Stomach smooth muscle (tissue), 2 donors: ENCODE data around the gene PHGDH.
A peak's percentile ranks its signal among the peaks of the same experiment; 100 is the strongest.

ENCODE experiments used
- H3K27ac ChIP-seq: one replicate; pipeline ENCODE4 v1.7.0; 2013; ENCODE audit warnings: mild to moderate bottlenecking, low read length, inconsistent platforms
- H3K27me3 ChIP-seq, 2 donors: one replicate each; pipeline ENCODE4 v1.7.0; 2013; ENCODE audit warnings: low read length in 2 of 2; ENCODE audit not compliant: insufficient read depth in 2 of 2, control insufficient read depth in 1 of 2
- H3K36me3 ChIP-seq, 2 donors: one replicate each; pipeline ENCODE4 v1.7.0; 2013; ENCODE audit warnings: low read length in 2 of 2; ENCODE audit not compliant: control insufficient read depth in 2 of 2, insufficient read depth in 2 of 2
- H3K4me1 ChIP-seq: one replicate; pipeline ENCODE4 v1.7.0; 2013; ENCODE audit warnings: low read length; ENCODE audit not compliant: control insufficient read depth, insufficient read depth
- H3K4me3 ChIP-seq, 2 donors: one replicate each; pipeline ENCODE4 v1.7.0; 2013; ENCODE audit warnings: low read length in 2 of 2
- H3K9ac ChIP-seq, 2 donors: one replicate each; pipeline ENCODE4 v1.7.0; 2013; ENCODE audit warnings: low read length in 2 of 2, mild to moderate bottlenecking in 1 of 2
- H3K9me3 ChIP-seq, 2 donors: one replicate each; pipeline ENCODE4 v1.7.0; 2013; ENCODE audit warnings: low read length in 2 of 2; ENCODE audit not compliant: control insufficient read depth in 2 of 2
- donor health status: healthy.
- donor health status: Pancreatic carcinoma.

PHGDH gene

GRCh38 chr1:119742202-119742601 lies 30.5 kb downstream of the PHGDH start:
- Histone ChIP-seq H3K27ac (peak overlapping the region; percentile 58), H3K9ac (no peak overlapping the region), H3K27me3 (no peaks in the 10 kb centered on the region), H3K4me3 (peak overlapping the region in 1 of 2 donors; percentile 15), H3K36me3 (peaks cover 0 to 6% of the 10 kb centered on the region in 2 donors), H3K4me1 (peaks cover 29% of the 10 kb centered on the region), H3K9me3 (no peaks in the 10 kb centered on the region)

GRCh38 chr1:119742677-119743076 lies 30.9 kb downstream of the PHGDH start:
- Histone ChIP-seq H3K4me3 (peak overlapping the region in 1 of 2 donors; percentile 15), H3K4me1 (peaks cover 27% of the 10 kb centered on the region), H3K9ac (no peak overlapping the region), H3K9me3 (no peaks in the 10 kb centered on the region), H3K27ac (peak overlapping the region; percentile 58), H3K36me3 (peaks cover 0 to 3% of the 10 kb centered on the region in 2 donors), H3K27me3 (no peaks in the 10 kb centered on the region)

- peaks cover 0 to 3% of the 10 kb centered on the region in 2 donors for H3K36me3 ChIP-seq
- H3K27ac ChIP-seq, result no peak overlapping the region
- no peaks in the 10 kb centered on the region for H3K9me3 ChIP-seq
- H3K4me3 ChIP-seq, result no peak overlapping the region
- H3K27me3 ChIP-seq, result no peaks in the 10 kb centered on the region
- H3K9ac ChIP-seq, result no peak overlapping the region
- H3K4me1 ChIP-seq, result peaks cover 27% of the 10 kb centered on the region
These were observed 31.6 kb downstream of the PHGDH start for GRCh38 chr1:119743308-119743707.

- no peak overlapping the region for H3K27ac ChIP-seq
- no peaks in the 10 kb centered on the region for H3K9me3 ChIP-seq
- peaks cover 0 to 3% of the 10 kb centered on the region in 2 donors for H3K36me3 ChIP-seq
- H3K4me3 ChIP-seq, result no peak overlapping the region
- H3K4me1 ChIP-seq, result peaks cover 27% of the 10 kb centered on the region
- no peaks in the 10 kb centered on the region for H3K27me3 ChIP-seq
- H3K9ac ChIP-seq, result no peak overlapping the region
These were observed 32.3 kb downstream of the PHGDH start for GRCh38 chr1:119743776-119744597.

GRCh38 chr1:119744598-119744942 lies 32.8 kb downstream of the PHGDH start:
- Histone ChIP-seq H3K27ac (no peak overlapping the region), H3K9ac (no peak overlapping the region), H3K27me3 (no peaks in the 10 kb centered on the region), H3K4me1 (peaks cover 27% of the 10 kb centered on the region), H3K4me3 (no peak overlapping the region), H3K9me3 (no peaks in the 10 kb centered on the region), H3K36me3 (peaks cover 0 to 3% of the 10 kb centered on the region in 2 donors)

DNA sequence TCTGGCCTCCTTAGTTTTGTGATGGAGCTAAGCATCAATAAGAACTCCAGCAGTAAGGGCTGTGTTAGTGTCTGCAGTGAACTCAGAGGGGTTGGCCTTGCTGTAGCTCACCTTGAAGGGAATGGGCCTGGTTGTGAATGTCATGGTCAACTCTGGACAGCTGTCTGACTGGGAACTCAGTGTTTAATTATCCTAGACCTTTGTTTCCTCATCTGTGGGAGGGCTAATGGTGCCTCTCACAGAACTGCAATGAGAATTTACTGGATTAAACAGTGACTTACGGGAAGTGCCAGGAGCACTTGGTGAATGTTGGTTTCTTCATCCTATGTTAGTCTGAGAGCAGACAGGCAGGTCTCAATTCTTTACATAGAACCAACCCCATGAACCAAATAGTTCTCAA lies 33.3 kb downstream of the PHGDH start:
- no peak overlapping the region for H3K4me3 ChIP-seq
- H3K9me3 ChIP-seq, result no peaks in the 10 kb centered on the region
- H3K4me1 ChIP-seq, result peaks cover 27% of the 10 kb centered on the region
- no peak overlapping the region for H3K9ac ChIP-seq
- H3K27me3 ChIP-seq, result no peaks in the 10 kb centered on the region
- H3K36me3 ChIP-seq, result peaks cover 0 to 3% of the 10 kb centered on the region in 2 donors
- H3K27ac ChIP-seq, result no peak overlapping the region

- Histone ChIP-seq H3K27me3 (no peaks in the 10 kb centered on the region), H3K36me3 (peaks cover 0 to 3% of the 10 kb centered on the region in 2 donors), H3K9me3 (no peaks in the 10 kb centered on the region), H3K4me1 (peaks cover 16% of the 10 kb centered on the region), H3K9ac (no peak overlapping the region), H3K27ac (no peak overlapping the region), H3K4me3 (no peak overlapping the region)
These were observed 35.7 kb downstream of the PHGDH start for GRCh38 chr1:119747451-119747850.

GRCh38 chr1:119748040-119748439 lies 36.3 kb downstream of the PHGDH start:
- Histone ChIP-seq H3K36me3 (peaks cover 0 to 2% of the 10 kb centered on the region in 2 donors), H3K4me3 (no peak overlapping the region), H3K27me3 (no peaks in the 10 kb centered on the region), H3K9ac (no peak overlapping the region), H3K4me1 (peaks cover 10% of the 10 kb centered on the region), H3K27ac (no peak overlapping the region), H3K9me3 (no peaks in the 10 kb centered on the region)

- Histone ChIP-seq H3K9ac (no peak overlapping the region), H3K27ac (no peak overlapping the region), H3K4me1 (peaks cover 3% of the 10 kb centered on the region), H3K36me3 (no peaks in the 10 kb centered on the region), H3K27me3 (no peaks in the 10 kb centered on the region), H3K4me3 (no peak overlapping the region), H3K9me3 (no peaks in the 10 kb centered on the region)
These were observed 40.9 kb downstream of the PHGDH start for GRCh38 chr1:119752592-119752991.

DNA sequence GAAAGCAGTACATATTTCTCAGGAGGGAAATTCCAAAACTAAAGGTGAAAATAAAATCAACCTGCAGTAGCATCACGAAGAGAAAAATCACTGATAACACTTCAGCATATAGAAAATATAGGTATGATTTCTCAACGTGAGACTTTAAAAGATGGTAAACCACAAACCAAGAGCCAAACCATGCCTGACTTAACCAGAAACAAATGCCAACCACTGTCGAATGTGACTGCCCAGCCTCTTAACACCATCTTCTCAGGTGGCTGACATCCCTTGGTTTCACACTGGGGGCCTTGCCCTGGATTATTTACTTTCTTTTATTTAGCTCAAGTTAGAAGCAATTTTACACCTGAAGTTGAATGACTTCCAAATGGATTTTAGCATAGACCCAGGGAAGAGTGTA lies 46.9 kb downstream of the PHGDH start:
- Histone ChIP-seq H3K4me3 (no peak overlapping the region), H3K27ac (no peak overlapping the region), H3K9ac (no peak overlapping the region), H3K9me3 (no peaks in the 10 kb centered on the region), H3K36me3 (no peaks in the 10 kb centered on the region), H3K4me1 (peaks cover 3% of the 10 kb centered on the region), H3K27me3 (no peaks in the 10 kb centered on the region)

DNA sequence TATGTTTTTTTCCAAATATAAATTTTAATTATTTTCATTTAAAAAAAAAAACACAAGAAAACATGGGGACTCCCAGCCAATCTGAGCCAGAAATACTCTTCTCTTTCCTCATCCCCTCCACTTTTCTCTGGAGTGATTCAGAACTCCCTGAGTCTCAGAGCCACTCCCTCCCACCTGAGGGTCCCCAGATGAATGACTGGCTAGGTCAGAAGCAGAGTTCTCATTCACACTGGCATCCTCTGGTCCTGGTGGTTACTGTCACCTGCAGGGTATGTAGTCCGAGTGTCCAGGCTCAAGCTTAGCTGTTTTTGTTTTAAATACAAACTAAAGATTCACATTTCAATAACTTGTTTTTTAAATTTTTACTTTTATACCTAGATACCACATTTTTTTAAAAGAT lies 50.7 kb downstream of the PHGDH start:
- Histone ChIP-seq H3K4me1 (peaks cover 13% of the 10 kb centered on the region), H3K27ac (no peak overlapping the region), H3K4me3 (no peak overlapping the region), H3K9ac (no peak overlapping the region), H3K36me3 (no peaks in the 10 kb centered on the region), H3K27me3 (no peaks in the 10 kb centered on the region), H3K9me3 (peaks cover 0 to 4% of the 10 kb centered on the region in 2 donors)
